ENCODE results near the gene SH3TC1.

The SH3TC1 gene

GRCh38 chr4:8232748-8233147, 33.7 kb downstream of the SH3TC1 start:
- H3K9me3 Mint-ChIP-seq: no peaks in the 10 kb centered on the region
- TF ChIP-seq CTCF (IDR thresholded peaks at IDR 0.05): no peak
- no peaks in the 10 kb centered on the region for H3K36me3 Mint-ChIP-seq (ENCODE audit: low read depth)
- H3K4me3 Mint-ChIP-seq: no peak overlapping the region
- no peak overlapping the region for H3K27ac Mint-ChIP-seq
- DNase-seq: no peak
- H3K27me3 Mint-ChIP-seq (ENCODE audit: low read depth, poor library complexity): peaks cover 4% of the 10 kb centered on the region
- H3K4me1 Mint-ChIP-seq: peaks cover 18% of the 10 kb centered on the region

GRCh38 chr4:8233672-8234484, 34.8 kb downstream of the SH3TC1 start:
- H3K36me3 Mint-ChIP-seq (ENCODE audit: low read depth): no peaks in the 10 kb centered on the region
- H3K9me3 Mint-ChIP-seq: no peaks in the 10 kb centered on the region
- no peak for DNase-seq
- peaks cover 4% of the 10 kb centered on the region for H3K27me3 Mint-ChIP-seq (ENCODE audit: low read depth, poor library complexity)
- no peak for TF ChIP-seq CTCF (IDR thresholded peaks at IDR 0.05)
- H3K4me1 Mint-ChIP-seq: peaks cover 22% of the 10 kb centered on the region
- no peak overlapping the region for H3K27ac Mint-ChIP-seq
- H3K4me3 Mint-ChIP-seq: no peak overlapping the region

GRCh38 chr4:8234715-8235114, 35.6 kb downstream of the SH3TC1 start:
- Mint-ChIP-seq H3K27me3 (ENCODE audit: low read depth, poor library complexity) (peaks cover 4% of the 10 kb centered on the region), H3K4me3 (no peak overlapping the region), H3K36me3 (ENCODE audit: low read depth) (no peaks in the 10 kb centered on the region), H3K4me1 (peaks cover 21% of the 10 kb centered on the region), H3K27ac (no peak overlapping the region), H3K9me3 (no peaks in the 10 kb centered on the region)
- TF ChIP-seq CTCF (IDR thresholded peaks at IDR 0.05): no peak
- no peak for DNase-seq

GRCh38 chr4:8235224-8235623, 36.1 kb downstream of the SH3TC1 start:
- no peak for TF ChIP-seq CTCF (IDR thresholded peaks at IDR 0.05)
- Mint-ChIP-seq H3K4me1 (peaks cover 20% of the 10 kb centered on the region), H3K27me3 (ENCODE audit: low read depth, poor library complexity) (peaks cover 4% of the 10 kb centered on the region), H3K9me3 (no peaks in the 10 kb centered on the region), H3K36me3 (ENCODE audit: low read depth) (no peaks in the 10 kb centered on the region), H3K4me3 (no peak overlapping the region), H3K27ac (no peak overlapping the region)
- no peak for DNase-seq

GRCh38 chr4:8235686-8236085, 36.6 kb downstream of the SH3TC1 start:
- no peaks in the 10 kb centered on the region for H3K36me3 Mint-ChIP-seq (ENCODE audit: low read depth)
- TF ChIP-seq CTCF (IDR thresholded peaks at IDR 0.05): no peak
- no peak overlapping the region for H3K27ac Mint-ChIP-seq

More at GRCh38 chr4:8235686-8236085, 36.6 kb downstream of the SH3TC1 start:
- Mint-ChIP-seq H3K9me3 (no peaks in the 10 kb centered on the region), H3K4me3 (no peak overlapping the region), H3K27me3 (ENCODE audit: low read depth, poor library complexity) (peaks cover 4% of the 10 kb centered on the region), H3K4me1 (peaks cover 15% of the 10 kb centered on the region)
- DNase-seq: no peak

Measured in nephron progenitor cell (in vitro differentiated cells).